Inflammatory macrophage treated with lipopolysaccharide for 4 hours (primary cell): Measurements from ENCODE around the gene MRPS18A.

ENCODE experiments used
- DNase-seq: peaks from one replicate; pipeline ENCODE4 v3.0.0-alpha.2; 2020

MRPS18A gene

DNA sequence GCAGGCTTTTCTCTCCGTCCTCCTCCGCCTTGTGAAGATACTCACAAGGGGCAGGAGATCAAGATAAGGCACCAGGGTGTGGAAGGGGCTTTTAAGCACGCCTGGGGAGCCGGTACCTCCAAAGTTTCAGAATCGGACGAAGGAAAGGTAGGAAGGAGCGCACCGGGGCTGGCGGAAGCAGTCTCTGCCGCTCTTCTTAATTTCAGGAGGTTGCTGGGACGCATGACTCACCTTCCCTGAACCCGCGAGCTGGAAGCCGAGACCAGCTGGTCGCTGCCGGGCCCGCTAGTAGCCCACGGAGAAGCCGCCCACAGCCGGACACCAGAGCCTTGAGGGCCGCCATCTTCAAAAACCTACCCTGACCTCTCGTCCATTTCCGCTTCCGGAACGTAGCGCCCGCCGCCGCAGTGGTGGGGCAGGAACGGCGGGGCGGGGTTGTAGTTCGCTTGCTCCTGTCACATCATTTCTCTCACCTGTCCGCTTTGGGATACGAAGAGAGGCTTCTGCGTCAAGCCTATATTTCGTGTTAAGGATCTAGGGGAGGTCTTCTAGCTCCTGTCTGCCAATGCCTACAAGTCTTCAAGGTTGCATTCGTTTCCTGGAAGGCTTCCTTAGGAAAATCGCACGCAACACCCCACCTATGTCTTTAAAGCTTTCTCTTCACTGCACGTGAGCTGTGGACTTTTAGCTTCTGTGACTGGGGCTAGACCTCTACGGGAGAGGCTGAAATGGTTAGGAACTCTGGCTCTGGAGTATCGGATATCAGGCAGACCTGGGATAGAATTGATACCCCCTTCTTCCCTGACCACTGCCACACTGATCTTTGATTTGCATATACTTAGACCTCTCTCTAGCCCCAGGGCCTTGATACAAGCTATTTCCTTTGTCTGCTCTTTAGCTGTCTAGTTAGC is at the start of gene MRPS18A:
MRPS18A (minus strand) TSS at position 355 of the 911 bp plus-strand sequence; CDS start at position 343, 12 bp downstream.
- peak; percentile 83 for DNase-seq

DNA sequence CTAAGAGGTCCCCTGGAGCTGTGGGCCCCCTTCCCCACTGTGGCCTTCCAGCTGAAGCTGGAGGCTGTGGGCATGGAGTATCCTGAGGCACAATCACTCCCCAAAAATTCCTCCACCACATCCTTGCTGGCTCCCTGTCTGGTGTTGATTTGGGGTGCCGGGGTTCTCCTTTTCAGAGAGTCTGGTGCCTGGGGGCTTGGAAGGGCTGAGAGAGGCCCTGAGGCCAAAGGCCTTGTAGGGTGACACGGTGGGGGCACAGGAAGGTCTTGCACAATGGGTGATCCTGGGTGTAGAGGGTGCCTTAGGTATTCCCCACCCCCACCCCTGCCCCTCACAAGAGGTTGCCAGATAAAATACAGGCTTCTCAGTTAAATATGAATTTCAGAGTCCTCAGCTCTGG is 49.3 kb upstream of the MRPS18A start:
- no peak for DNase-seq

DNA sequence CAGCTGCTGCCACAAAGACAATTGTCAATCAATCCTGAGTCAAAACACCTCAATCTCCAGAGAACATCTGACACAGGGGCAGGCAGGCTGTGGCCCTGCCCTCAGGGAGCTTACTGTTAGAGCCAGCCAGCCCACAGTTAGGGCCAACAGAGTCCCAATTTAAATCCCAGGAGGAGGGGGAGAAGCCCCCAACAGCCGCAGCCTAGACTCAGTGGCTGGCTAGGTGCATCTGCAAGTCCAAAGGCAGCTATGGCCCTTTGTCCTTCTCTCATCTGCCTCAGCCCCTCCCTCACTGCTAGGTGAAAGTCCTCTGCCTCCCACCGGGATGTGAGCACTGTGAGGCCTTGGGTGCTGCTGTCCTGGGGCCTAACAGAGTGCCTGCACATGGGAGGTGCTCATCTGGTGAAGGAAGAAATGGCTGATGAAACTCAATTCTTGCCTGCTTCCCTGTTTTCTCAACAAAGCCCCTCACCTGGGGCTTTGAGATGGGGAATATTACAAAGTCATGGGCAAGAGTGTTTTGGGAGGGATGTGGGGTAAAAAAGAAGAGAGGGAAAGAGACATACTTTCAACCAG is 48.7 kb upstream of the MRPS18A start:
- no peak for DNase-seq

DNA sequence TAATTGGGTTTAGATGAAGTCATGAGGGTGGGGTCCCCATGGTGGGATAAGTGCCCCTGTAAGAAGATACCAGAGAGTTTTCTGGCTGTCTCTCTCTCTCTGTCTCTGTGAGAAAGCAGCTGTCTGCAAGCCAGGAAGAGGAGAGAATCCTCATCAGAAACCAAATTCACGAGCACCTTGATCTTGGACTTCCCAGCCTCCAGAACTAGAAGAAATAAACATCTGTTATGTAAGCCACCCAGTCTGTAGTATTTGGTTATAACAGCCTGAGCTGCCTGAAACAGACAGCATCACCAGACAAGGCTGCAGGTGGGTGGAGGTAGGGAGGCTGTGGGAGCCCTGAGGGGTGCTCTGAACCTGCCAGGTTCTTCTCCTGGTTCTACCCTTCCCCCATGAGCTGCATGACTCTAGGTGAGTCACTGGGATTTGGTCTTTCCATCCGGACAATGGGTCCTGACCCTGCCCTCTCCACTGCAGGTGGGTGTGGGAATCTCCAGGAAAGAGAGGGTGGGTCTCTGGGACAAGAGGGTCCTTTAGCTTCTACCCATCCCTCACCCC is 48.1 kb upstream of the MRPS18A start:
- no peak for DNase-seq

DNA sequence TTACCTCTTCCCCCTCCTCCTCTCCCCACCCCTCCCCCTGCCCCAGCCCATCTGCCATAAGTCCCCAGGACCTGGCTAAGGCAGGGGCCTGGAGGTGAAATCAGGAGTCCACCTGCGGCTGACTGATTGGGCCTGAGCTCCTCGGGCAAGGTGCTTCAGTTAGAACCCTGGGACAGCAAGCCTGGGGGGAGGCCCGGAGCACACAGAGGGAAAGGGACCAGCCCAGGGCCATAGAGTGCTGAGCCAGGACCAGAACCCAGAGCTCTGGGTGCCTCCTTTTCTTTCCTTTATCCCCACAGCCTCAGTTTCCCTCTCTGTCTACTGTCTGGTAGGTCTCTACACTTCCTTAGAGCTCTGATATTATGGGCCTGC is 46.7 kb upstream of the MRPS18A start:
- DNase-seq: no peak

DNA sequence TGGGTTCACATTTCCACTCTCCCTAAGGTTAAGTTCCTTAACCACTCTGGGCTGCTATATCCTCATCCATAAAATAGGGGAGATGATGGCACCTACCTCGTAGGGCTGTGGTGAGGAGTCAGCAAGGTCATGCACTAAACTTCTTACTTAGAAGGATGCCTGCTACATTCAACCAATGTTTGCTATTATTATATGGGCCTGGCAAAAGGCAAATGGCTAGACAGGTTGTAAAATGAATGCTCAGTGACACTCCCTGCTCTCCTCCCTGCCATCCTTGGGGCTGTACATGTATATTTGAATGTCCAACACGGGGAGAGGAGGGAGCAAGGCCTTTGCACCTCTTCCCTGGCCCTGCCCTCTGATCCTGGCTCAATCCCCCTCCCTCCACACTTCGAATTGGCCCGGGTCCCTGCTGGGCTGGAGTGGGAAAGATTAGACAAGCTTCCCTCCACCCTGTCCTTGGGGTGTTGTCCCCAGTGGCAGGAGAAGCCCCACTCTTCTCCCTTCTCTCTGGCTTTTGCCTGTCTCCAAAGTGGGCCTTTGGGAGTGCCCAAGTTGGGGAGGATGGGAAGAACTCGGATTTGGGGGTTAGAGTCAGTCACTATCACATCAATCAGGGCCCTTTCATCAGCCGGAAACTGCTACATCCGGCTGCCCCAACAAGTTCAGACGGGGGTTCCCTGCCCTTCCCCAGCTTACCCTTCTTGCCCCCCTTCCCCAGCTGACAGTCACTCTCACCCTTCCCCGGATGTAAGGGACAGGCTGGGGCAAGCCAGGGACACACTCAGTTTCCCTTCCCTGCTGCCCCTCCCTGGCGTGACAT is 46.1 kb upstream of the MRPS18A start:
- no peak for DNase-seq

DNA sequence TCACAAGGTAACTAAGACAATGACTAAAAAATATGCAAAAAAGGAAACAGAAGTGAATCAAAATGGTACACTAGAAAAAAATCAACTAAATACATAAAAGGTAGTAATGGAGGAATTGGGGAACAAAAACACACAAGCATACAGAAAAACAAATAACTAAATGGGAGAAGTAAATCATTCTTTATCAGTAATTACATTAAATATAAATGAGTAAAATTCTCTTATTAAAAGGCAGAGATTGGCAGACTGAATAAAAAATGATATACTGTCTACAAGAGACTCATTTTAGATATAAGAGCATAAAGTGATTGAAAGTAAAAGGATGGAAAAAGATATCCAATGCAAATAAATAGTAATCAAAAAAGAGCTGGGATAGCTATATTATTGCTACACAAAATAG is 43.0 kb upstream of the MRPS18A start:
- DNase-seq: no peak

DNA sequence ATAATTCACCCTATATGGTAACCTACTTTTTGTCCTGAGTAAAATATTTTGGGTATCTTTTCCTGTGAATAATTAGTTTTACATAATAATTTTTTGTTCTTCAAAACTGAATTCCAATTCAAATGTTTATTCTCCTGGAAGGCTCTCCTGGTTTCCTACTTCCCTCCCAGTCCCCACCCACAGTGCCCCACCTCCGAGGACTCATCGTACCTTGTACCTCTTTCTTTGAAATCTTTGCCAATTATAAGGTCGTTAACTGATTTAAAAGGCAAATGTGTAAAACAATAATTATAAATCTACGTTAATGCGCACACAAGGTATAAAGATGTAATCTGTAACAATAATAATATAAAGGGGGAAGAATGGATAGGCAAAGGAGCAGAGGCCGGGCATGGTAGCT is 41.9 kb upstream of the MRPS18A start:
- DNase-seq: no peak

DNA sequence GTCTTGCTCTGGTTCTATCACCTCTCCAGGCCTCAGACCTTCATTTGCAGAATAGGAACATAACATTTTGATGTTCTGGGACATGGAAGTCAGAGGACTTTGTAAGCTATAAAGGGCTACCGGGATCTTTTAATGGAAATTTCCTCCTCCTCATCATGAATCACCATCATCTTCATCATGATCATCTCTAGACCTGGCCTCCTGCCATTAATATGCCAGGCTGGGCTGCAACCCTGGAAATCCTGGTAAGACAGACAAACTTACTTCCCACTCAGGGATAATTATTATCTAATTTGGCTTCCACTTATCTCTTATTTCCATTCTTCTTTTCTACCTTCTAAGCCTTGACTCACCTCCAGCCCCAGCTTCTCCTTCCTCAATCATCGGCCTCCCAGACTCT is 41.0 kb upstream of the MRPS18A start:
- DNase-seq: no peak

DNA sequence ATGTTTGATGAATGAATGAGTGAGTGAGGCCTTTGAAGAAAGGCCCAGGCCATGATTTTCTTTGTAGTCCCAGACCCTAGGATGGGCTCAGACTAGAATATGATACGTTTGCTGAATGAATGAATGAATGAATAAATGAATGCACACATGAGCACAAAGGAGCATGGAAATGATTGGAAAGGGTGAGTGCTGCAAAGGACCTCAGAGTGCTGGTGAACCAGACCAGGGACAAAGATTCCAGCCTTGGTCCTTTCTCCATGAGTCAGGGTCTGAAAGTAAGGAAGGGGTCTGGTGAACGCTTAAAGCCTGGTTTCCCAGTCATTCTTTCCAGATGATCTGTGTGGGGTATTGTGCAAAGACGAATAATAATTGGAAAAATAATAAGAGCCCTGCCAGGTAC is 40.0 kb upstream of the MRPS18A start:
- no peak for DNase-seq

DNA sequence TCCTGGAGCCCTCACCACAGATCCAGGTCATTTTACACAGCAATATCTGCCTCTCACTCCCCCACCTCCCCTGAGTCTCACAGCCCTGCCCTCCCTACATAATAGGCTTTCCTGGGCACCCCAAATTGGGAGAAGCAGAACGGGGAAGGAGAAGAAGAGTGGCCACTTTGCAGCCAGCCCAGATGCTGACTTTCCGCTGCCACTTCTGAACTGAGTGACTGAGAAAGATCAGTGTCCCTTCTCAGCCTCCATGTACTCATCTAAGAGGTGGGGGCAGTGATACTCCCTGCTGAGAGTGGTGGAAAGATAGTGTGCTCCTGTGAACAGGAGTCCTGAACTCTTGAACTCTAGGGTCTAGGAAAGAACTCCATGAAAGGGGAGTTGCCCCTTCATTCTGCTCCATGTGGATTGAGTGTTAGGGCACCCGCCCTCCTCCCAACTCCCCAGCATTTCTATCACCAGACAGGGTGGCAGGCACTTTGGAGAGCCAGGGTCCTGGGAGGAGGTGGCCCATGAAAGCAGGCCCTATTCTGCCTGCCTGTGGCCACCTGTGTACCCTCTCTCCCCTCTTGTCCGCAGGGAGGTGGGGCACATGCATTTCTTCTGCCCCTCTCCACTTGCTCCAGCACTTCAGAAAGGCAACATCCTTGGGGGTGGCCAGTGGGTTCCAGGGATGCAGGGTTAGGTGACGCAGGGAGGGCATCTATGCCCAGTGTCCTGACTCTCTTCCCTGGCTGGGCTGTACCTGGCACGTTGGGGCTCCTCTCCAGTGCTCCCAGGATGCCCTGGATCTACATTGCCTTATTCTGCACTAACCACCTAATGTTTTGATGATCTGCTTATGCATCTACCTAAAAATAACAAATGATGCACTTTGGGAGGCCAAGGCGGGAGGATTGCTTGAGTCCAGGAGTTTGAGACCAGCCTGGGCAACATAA is 38.3 kb upstream of the MRPS18A start:
- no peak for DNase-seq

DNA sequence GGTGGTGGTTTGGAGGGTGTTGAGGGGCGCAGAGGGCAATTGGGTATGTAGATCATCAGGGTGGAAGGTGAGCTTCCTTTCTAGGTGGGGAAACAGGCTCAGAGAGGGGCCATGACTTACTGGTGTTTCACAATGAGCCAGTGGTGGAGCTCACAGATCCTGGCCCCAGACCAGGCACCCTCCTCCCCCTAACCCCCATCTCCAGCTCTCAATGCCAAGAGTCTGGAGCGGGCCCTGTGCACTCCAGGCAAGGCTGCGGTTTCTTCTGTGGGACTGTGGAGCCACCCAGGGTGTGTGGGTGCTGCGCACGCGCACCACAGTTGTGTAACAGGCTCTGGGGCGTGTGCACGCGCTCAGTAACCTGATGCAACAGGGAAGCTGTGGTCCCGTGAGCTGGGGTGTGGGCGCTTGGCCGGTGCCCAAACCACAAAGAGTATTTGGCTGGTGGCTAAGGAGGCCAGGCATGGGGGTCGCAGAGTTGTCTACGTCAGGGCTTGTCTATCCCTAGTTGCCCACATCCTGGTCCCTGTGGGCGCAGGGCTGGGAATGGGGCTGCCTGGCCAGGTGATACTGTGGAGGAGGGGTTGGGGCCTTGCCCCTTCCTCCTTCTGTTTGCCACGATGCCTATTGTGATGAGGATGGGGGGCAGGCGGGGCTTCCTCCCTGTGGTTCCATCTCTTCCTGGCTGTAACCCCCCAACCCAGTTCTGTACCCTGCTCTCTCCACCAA is 37.5 kb upstream of the MRPS18A start:
- peak; percentile 96 for DNase-seq

DNA sequence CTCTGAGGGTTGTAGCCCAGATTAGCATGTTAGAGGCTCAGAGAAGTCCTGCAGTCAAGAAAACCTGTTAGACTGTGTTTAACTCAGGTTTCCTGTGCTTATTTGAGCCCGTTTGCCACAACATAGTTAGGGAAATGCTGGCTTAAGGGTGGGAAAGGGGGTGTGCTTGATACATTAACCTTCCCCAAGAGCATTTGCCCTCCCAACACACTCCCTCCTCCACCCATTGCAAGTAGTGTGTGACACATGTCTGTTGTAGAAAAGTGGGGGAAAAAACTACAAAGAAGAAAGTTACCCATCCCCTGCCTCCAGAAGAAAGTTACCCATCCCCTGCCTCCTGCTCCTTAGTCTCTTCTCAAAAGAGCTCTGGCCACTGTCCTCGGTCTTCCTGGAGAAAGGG is 36.8 kb upstream of the MRPS18A start:
- no peak for DNase-seq

DNA sequence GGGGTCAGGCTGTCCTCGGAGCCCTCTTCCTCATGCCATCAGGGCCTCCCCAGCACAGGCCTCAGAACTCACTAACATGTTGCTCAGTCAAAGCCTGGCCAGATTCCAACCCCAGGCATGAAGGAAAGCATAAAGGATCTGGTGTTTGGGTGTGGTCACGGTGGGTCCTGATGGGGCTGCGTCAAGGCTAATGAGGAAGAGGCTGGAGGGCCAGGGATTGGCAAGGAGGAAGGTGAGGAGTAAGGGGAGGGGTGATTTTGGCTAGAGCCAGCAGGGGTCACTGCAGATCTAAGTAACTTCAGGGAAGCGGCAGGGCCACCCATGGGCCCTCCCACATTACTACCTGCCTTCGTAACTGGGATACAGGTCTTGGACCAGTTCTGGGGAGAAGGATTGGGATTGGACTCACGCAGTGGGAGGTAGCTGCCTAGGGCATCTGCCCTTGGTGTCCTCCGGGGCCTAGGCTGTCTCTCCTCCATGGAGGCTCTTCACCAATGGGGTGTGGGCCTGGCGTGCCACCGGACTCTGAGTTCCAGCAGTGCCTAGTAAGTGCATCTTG is 36.2 kb upstream of the MRPS18A start:
- peak; percentile 62 for DNase-seq

DNA sequence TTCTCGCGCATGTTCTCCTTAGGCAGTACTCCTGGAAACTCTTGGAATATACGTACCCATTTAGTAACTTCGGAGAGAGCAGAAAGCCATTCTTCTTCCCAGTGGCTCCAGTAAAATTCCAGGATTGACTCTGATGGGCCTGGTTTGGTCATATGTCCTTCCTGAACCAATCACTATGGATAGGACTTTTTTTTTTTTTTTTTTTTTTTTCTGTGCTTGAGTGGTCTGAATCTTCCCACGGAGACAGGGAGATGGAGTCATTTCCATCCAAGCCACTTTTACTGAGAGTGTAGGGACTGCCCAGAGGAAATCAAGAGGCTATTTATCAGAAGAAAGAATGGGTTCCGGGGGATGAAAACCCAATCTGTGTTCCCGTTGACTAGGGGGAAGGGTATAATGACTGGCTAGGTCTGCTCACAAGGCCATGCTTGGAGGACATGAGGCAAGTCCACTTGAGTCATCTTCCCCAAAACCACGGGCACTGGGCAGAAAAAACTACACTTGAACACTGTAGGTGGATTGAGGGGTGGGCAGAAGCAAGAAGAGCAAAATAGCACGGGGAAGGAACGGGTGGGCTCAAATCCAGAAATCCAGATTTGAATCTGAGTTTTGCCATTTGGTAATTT is 35.4 kb upstream of the MRPS18A start:
- DNase-seq: peak; percentile 81

DNA sequence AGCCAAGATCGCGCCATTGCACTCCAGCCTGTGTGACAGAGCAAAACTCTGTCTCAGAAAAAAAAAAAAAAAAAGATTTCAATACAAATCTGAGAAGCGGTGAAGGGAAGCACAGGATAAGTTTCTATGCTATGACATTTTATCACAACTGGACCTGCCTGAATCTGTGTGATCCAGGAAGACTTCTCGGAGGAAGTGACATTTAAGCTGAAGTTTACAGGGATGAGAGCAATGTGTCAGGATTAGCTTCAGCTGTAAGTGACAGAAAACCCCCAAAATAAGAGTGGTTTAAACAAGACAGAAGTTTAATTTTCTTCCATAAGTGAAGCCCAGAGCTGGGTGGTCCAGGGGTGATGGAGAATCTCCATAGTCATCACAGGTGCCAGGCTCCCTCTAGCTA is 33.4 kb upstream of the MRPS18A start:
- no peak for DNase-seq

DNA sequence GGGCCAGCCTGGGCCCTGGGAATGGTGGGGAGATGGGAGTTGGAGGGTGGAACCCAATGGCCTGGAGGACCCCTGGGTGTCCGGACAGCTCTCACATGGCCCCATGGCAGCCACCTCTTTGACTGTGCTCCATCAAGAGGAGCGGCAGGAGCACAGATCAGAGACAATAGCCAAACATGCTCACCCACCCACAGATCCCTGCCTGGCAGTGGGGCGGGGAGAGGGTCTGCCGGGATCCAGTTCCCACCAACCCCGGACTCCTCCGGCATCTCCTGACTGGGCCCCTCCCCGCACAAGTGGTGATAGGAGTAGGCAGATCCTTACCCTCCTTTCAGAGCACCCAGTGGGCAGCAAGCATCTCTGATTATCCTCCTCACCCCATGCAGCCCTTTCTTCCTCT is 31.9 kb upstream of the MRPS18A start:
- DNase-seq: no peak

DNA sequence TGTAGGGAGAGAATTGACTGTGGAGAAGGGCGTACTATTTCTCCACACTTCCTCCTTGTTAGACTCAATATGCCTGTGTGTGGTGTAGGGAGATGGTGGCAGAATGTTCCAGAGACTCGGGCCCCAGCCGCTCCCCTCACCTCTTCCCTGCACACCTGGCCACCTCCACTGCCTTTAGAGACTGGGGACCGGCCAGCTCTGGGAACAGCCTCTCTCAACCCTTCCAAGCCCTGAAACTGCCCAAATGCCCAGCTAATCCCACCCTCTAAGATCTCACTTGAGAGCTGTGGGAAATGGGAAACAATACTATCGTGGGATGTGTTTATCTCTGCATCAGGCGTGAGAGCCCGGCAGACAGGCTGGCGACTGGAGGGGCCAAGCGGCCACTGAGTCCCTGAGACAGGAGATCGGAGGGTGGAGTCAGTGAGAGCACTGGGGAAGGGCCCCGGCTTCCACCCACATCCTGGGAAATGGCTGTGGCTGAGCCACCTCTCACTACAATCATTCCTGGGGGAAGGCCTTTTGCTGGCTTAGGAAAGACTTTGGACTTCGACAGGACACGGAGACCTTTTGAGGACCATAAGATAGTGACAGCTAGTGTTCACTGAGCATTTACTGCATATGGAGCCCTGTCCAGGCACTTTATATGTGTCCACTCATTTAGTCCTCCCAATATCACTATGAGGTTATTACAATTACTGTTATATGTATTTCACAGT is 31.0 kb upstream of the MRPS18A start:
- no peak for DNase-seq

DNA sequence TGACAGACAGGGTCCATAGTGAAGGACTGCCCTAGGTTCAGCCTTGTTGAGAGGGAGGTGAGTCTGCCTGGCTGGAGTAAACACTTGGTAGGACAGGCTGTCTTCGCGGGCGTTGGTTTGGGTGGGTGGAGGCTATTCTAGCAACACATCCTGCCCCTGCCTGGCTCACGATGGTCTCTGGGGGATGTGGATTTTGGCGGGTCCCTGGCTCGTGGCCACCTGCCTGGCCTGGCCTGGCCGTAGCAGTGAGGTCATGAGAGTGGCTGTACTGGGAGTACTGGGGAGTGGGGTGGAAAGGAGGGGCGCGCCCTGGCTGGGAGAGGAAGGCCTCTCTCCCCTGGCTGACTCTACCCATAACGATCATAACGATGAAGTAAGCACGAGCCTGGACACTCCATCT is 30.2 kb upstream of the MRPS18A start:
- DNase-seq: no peak

DNA sequence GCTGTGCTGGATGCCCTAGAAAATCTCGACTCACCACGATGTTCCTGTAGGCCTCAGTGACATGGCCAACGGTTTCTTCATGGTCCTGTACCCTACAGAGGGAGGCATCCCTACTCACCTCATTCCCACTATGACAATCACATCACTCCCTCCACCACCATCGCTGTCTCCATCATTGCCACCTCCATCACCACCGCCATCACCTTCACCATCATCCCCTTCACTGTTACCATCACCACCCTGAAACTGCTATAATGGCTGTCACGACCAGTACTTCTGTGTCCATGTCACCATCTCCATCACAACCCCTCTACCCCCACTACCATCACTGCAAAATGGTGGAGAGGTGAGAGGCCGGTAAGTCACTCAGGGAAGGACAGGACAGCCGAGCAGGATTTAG is 29.8 kb upstream of the MRPS18A start:
- DNase-seq: no peak
